Measurements from ENCODE around the gene DYNLT4.

Gene DYNLT4

GRCh38 chr1:44851308-44851707 lies 44.2 kb upstream of the DYNLT4 start:
- TF ChIP-seq EZH2phosphoT487 (IDR thresholded peaks at IDR 0.05; ENCODE audit: low read depth) (no peak), CTCF (IDR thresholded peaks at IDR 0.05; ENCODE audit: low read depth, low read length) (no peak)
- Histone ChIP-seq H3K79me2 (ENCODE audit: low read length) (no peaks in the 10 kb centered on the region), H3K27me3 (ENCODE audit: low read depth, low read length) (no peaks in the 10 kb centered on the region), H4K20me1 (ENCODE audit: insufficient read depth, low read length) (no peaks in the 10 kb centered on the region), H3K9ac (ENCODE audit: low read length) (no peak overlapping the region), H3K4me3 (ENCODE audit: low read length) (no peak overlapping the region), H2AFZ (ENCODE audit: low read depth, low read length) (no peak overlapping the region), H3K27ac (ENCODE audit: low read length) (no peak overlapping the region), H3K9me3 (ENCODE audit: insufficient read depth, low read length) (no peaks in the 10 kb centered on the region), H3K4me1 (ENCODE audit: low read length) (peaks cover 7% of the 10 kb centered on the region), H3K36me3 (replicated peaks; ENCODE audit: low read depth, low read length) (no peaks in the 10 kb centered on the region), H3K4me2 (ENCODE audit: low read length) (no peak overlapping the region)

- H3K27me3 ChIP-seq (ENCODE audit: low read depth, low read length) = no peaks in the 10 kb centered on the region
- no peaks in the 10 kb centered on the region for H4K20me1 ChIP-seq (ENCODE audit: insufficient read depth, low read length)
- H3K27ac ChIP-seq (ENCODE audit: low read length) = no peak overlapping the region
- H3K79me2 ChIP-seq (ENCODE audit: low read length) = no peaks in the 10 kb centered on the region
- peaks cover 7% of the 10 kb centered on the region for H3K4me1 ChIP-seq (ENCODE audit: low read length)
- H2AFZ ChIP-seq (ENCODE audit: low read depth, low read length) = no peak overlapping the region
- no peak overlapping the region for H3K9ac ChIP-seq (ENCODE audit: low read length)
- H3K36me3 ChIP-seq (replicated peaks; ENCODE audit: low read depth, low read length) = no peaks in the 10 kb centered on the region
- no peak overlapping the region for H3K4me3 ChIP-seq (ENCODE audit: low read length)
- H3K4me2 ChIP-seq (ENCODE audit: low read length) = no peak overlapping the region
- no peaks in the 10 kb centered on the region for H3K9me3 ChIP-seq (ENCODE audit: insufficient read depth, low read length)
- TF ChIP-seq CTCF (IDR thresholded peaks at IDR 0.05; ENCODE audit: low read depth, low read length) (no peak), EZH2phosphoT487 (IDR thresholded peaks at IDR 0.05; ENCODE audit: low read depth) (no peak)
Observed at GRCh38 chr1:44849575-44850132, 42.5 kb upstream of the DYNLT4 start.

GRCh38 chr1:44848456-44849181 lies 41.5 kb upstream of the DYNLT4 start:
- Histone ChIP-seq H4K20me1 (ENCODE audit: insufficient read depth, low read length) (no peaks in the 10 kb centered on the region), H3K27me3 (ENCODE audit: low read depth, low read length) (no peaks in the 10 kb centered on the region), H3K4me1 (ENCODE audit: low read length) (peaks cover 7% of the 10 kb centered on the region), H3K36me3 (replicated peaks; ENCODE audit: low read depth, low read length) (no peaks in the 10 kb centered on the region), H2AFZ (ENCODE audit: low read depth, low read length) (no peak overlapping the region), H3K27ac (ENCODE audit: low read length) (no peak overlapping the region), H3K9me3 (ENCODE audit: insufficient read depth, low read length) (no peaks in the 10 kb centered on the region), H3K79me2 (ENCODE audit: low read length) (no peaks in the 10 kb centered on the region), H3K4me3 (ENCODE audit: low read length) (no peak overlapping the region), H3K9ac (ENCODE audit: low read length) (no peak overlapping the region), H3K4me2 (ENCODE audit: low read length) (no peak overlapping the region)
- no peak for TF ChIP-seq EZH2phosphoT487 (IDR thresholded peaks at IDR 0.05; ENCODE audit: low read depth)
- TF ChIP-seq CTCF (IDR thresholded peaks at IDR 0.05; ENCODE audit: low read depth, low read length) = no peak

GRCh38 chr1:44847845-44848244 lies 40.7 kb upstream of the DYNLT4 start:
- H3K36me3 ChIP-seq (replicated peaks; ENCODE audit: low read depth, low read length) = no peaks in the 10 kb centered on the region
- no peak overlapping the region for H3K4me2 ChIP-seq (ENCODE audit: low read length)
- no peak overlapping the region for H3K27ac ChIP-seq (ENCODE audit: low read length)

More at GRCh38 chr1:44847845-44848244, 40.7 kb upstream of the DYNLT4 start:
- no peak overlapping the region for H2AFZ ChIP-seq (ENCODE audit: low read depth, low read length)
- no peaks in the 10 kb centered on the region for H3K9me3 ChIP-seq (ENCODE audit: insufficient read depth, low read length)
- TF ChIP-seq CTCF (IDR thresholded peaks at IDR 0.05; ENCODE audit: low read depth, low read length) = no peak
- no peak for TF ChIP-seq EZH2phosphoT487 (IDR thresholded peaks at IDR 0.05; ENCODE audit: low read depth)
- H3K4me3 ChIP-seq (ENCODE audit: low read length) = no peak overlapping the region
- H3K79me2 ChIP-seq (ENCODE audit: low read length) = no peaks in the 10 kb centered on the region
- no peaks in the 10 kb centered on the region for H4K20me1 ChIP-seq (ENCODE audit: insufficient read depth, low read length)
- no peak overlapping the region for H3K9ac ChIP-seq (ENCODE audit: low read length)
- H3K27me3 ChIP-seq (ENCODE audit: low read depth, low read length) = no peaks in the 10 kb centered on the region
- H3K4me1 ChIP-seq (ENCODE audit: low read length) = peaks cover 7% of the 10 kb centered on the region
